Endothelial cell of hepatic sinusoid (primary cell): ENCODE results near the gene NALCN.

Source experiments
- in situ Hi-C: cut with HindIII; loops from 2 replicates; pipeline ENCODE4 v1.10.0; 2017; ENCODE audit warnings: low sequenced_read_pairs

Gene NALCN

GRCh38 chr13:101292711-101293110, 123.6 kb downstream of the NALCN start:
- in situ Hi-C loops, result no loop called here

GRCh38 chr13:101291646-101292515, 124.4 kb downstream of the NALCN start:
- in situ Hi-C loops, result no loop called here

GRCh38 chr13:101291206-101291605, 125.1 kb downstream of the NALCN start:
- in situ Hi-C loops, result no loop called here

DNA sequence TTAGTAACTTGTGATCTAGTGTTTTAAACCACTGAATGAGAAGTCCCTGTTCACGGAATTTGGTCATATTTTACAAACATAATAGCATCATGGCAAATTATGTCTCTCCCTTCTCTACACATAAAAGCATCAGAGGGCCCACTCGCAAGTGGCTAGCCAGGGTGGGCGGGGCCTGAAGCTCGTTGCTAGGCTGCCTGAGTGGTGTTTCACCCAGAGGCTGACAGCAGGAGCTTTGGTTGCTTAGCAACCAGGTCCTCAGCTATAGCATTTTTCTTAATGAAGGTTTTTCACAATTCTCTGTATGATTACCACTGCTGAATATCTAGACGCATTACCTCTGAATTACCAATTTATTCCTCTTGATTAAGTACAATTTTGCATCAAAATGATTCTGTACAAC, 126.5 kb downstream of the NALCN start:
- in situ Hi-C loops, result no loop called here

GRCh38 chr13:101283782-101284181, 132.5 kb downstream of the NALCN start:
- in situ Hi-C loops, result no loop called here

DNA sequence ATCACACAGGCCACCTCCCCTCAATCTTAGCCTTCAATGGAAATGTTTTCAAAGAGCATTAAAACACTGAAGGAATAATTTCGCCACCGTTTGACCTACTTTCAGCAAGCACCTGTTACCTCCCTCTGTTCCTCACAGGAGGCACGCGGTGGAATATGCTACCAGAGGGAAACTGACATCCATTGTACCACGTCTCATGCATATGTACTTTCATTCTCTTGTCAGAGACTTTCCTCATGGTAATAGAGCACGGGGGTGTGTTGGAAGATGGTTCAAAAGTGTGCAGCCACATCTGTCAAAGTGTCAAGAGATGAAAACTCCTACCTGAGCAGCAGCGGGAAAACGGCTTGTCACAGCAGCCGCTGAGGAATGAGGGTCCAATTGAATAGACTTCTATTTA, 143.4 kb downstream of the NALCN start:
- in situ Hi-C loops, result no loop called here

GRCh38 chr13:101271681-101272245, 144.5 kb downstream of the NALCN start:
- in situ Hi-C loops, result no loop called here

GRCh38 chr13:101267656-101268055, 148.7 kb downstream of the NALCN start:
- in situ Hi-C loops, result no loop called here

DNA sequence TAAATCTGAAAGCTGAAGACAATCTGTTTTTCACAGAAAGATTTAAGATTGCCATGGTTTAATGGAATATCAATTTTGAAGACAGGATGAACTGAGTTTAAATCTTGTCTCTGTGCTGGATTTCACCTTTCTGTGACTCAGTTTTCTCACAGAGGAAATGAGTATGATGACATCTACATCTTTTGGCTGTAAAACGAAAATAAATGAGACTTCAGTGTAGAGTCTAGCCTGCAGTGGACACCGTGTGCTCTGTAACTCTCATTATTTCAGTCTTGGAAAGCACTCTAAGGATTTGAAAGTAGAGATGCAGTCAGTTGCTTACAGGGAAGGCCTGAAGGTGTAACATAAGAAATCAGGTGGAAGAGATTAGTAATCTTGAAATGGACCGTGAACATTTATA, 150.4 kb downstream of the NALCN start:
- in situ Hi-C loops, result no loop called here

- in situ Hi-C loops, result no loop called here
Observed at GRCh38 chr13:101264931-101265330, 151.4 kb downstream of the NALCN start.

GRCh38 chr13:101262306-101262705, 154.0 kb downstream of the NALCN start:
- in situ Hi-C loops, result no loop called here

- in situ Hi-C loops, result loop anchor here (5.0 kb wide), 1 partner anchor 49 kb away; no protein-coding TSS in a partner anchor
Observed at GRCh38 chr13:101258509-101258908, 157.8 kb downstream of the NALCN start.

DNA sequence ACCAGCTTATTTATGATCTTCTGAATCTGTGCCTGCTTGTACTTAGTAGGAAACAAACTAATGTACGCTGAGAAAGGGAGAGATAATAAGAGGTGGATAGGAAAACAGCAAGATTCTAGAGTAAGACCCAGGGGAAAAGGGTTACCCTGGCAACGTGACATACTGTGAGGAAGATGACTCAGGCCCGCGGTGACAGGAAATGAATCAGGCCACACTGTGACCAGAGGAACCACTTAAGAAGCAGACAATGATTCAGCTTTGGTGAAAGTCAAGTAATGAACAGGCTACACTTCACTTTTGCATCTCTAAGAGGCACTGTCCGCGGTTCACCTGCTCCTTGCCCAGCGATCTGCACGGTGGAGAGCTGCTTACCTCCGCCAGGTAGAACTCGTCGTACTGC, 158.2 kb downstream of the NALCN start:
- in situ Hi-C loops, result loop anchor here (5.0 kb wide), 1 partner anchor 49 kb away; no protein-coding TSS in a partner anchor

DNA sequence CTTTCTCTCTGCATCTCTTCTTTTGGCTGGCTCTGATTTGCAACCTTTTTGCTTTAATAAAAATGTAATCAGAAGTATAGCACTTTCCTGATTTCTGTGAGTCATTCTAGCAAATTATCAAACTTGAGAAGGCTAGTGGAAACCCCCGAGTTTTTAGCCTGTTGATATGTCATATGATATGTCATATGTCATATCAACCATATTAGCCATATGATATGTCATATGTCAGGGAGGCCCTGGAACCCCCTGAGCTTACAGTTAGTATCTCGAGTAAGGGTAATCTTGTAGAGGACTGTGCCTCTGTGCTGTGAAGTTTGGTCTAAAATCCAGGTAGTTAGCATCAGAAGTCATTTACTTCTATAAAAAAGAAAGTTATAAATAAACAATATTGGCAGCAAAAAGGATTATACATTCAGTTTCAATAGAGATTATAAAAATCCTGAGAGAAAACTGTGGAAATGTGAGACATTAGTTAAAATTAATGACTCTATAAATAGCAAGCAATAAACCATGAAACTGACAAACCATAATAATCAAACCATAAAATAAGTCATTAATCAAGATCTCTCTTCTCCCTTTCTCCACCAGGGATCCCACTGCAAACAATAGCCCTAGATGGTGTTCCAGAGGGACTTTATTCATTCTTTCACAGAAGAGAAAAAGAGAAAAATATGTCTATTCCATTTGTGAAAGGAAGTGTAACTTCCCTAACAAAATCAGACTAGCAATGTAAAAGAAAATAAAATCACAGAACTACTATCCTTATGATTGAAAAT, 167.4 kb downstream of the NALCN start:
- in situ Hi-C loops, result no loop called here

DNA sequence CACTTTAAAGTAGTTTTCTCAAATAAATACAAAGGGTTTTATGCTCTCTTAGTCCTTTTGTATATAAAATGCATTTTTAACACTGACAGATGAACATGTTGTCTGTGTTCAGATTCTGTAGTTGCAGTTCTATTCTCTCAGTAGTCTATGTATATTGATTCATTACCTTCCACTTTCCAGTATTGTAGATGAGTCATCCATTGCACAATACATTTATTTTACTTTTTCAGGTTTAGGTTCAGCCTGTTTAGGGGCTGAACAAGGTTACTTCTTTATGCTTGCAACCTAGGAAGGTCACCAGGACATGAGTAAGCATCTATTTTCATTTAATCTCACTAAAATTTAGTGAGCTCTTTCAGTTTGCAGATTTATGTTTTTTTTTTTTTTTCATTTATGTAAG, 173.6 kb downstream of the NALCN start:
- in situ Hi-C loops, result no loop called here

DNA sequence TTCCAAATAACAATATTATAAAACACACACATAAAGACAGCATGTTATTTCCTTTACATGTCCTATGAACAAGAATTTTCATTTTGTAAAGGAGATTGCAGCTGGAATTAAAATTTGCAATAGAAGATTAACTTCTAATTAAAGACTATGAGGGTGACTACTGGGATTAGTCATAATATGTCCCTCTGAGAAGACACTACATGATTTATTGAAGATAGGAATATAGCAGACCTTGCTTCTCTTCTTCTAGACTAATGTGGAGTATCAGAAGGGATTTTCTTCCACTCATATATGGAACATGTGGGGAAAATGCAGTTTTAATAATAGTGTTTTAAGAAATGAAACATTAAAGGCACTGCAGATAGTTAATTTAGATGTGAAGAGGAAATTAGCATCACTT, 177.8 kb downstream of the NALCN start:
- in situ Hi-C loops, result no loop called here

GRCh38 chr13:101231751-101232428, 184.4 kb downstream of the NALCN start:
- in situ Hi-C loops, result no loop called here

DNA sequence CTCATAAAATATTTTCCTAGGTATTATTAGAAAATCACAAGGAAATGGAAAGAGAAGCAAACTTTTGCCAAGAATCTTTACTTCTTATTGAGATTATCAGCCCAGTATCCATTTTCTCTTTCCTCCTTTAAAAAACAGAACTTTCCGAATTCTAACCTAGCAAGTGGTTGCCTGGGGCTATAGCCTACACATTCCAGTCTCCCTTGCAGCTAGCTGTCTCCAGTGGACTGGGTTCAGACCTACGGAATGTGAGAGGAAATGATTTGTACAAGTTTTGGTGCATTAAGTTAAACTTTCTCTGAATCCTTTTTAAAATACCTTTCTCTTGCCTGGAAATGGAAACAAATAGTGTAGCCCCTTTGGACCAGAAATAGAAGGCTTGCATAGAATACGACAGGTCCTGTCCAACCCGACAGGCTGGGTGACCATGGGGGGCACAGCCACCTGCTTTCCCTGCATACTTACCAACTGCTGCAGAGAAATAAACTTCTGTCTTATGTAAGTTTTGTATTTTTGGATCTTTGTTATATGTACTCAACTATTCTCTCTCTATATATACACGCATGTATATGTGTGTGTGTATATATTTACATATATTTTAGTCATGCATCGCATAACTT, 185.9 kb downstream of the NALCN start:
- in situ Hi-C loops, result no loop called here

- in situ Hi-C loops, result no loop called here
Observed at GRCh38 chr13:101219609-101220265, 196.6 kb downstream of the NALCN start.

DNA sequence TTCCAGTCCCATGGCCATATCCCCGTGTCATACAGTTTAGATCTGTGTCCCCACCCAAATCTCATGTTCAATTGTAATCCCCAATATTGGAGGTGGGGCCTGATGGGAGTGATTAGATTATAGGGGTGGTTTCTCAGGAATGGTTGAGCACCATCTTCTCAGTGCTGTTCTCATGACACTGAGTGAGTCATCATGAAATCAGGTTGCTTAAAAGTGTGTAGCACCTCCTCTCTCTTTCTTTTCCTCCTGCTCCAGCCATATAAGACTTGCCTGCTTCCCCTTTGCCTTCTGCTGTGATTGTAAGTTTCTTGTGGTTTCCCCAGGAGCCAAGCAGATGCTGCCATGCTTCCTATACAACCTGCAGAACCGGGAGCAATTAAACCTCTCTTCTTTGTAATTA, 197.8 kb downstream of the NALCN start:
- in situ Hi-C loops, result no loop called here
